K562 (cell line): Measurements from ENCODE around the gene CHRM4. TPM values are rescaled to one million over a fixed set of nuclear protein-coding genes. Genes with fewer than 3 reads are reported as not detected.

ENCODE experiments used
- ATAC-seq: fragments of 200-7000 bp; cut with Tn5 transposase; 3 replicates; pipeline ENCODE4 v1.9.1; 2020; ENCODE audit warnings: moderate library complexity
- BruUV-seq: library from RNA; stranded (reverse); fragments of 400-500 nt; replicated peaks from 2 replicates; lab custom pipeline; 2021; lab: Mats Ljungman, UMichigan
- CTCF ChIA-PET: fragments of 300-600 bp; formaldehyde crosslinking; extraction: SDS; loops from one replicate; lab custom pipeline; 2021; ENCODE audit warnings: low intra/inter-chr PET ratio; lab: Yijun Ruan, JAX
- POLR2A ChIA-PET: fragments of 300-600, 350-650 bp; sonication (Branson Sonifier 250); formaldehyde crosslinking; extraction: SDS; loops from one replicate; lab custom pipeline; 2021; ENCODE audit warnings: antibody characterized with exemption, inconsistent platforms; lab: Yijun Ruan, JAX
- DNase-seq, 4 experiments: peaks; one replicate each; pipeline versions ENCODE4 v3.0.0 to v3.0.0-alpha.2; 2011 to 2018; ENCODE audit warnings: low spot score in 3 of 4, mixed read lengths in 3 of 4; ENCODE audit errors: extremely low read depth in 1 of 4
- FAIRE-seq: peaks from 2 replicates; lab custom pipeline; 2011; peaks lifted over from hg19 to GRCh38; lab: Jason Lieb, UNC
- H2AFZ ChIP-seq: 2 replicates; pipeline ENCODE4 v1.6.0; 2011; ENCODE audit warnings: low read depth, low read length, control low read depth, inconsistent platforms
- H3K27ac ChIP-seq: fragments of 200-600 bp; 3 replicates; pipeline ENCODE4 v1.8.0; 2011; ENCODE audit warnings: low read depth, mild to moderate bottlenecking, control low read depth, inconsistent platforms, low read length, moderate library complexity, mixed read lengths; ENCODE audit errors: extremely low read depth
- H3K27me3 ChIP-seq, 2 experiments: fragments of 300-600 bp in 1 of 2; 2 replicates in 1 of 2; 3 replicates in 1 of 2; pipeline versions ENCODE4 v1.6.0 to v1.8.0; 2011; ENCODE audit warnings: inconsistent platforms in 2 of 2, low read length in 2 of 2, mild to moderate bottlenecking in 1 of 2, mixed read lengths in 1 of 2, moderate library complexity in 1 of 2; ENCODE audit not compliant: control insufficient read depth in 2 of 2, insufficient read depth in 2 of 2
- H3K36me3 ChIP-seq: fragments of 300-600 bp; 3 replicates; pipeline ENCODE4 v1.8.0; 2011; ENCODE audit warnings: mild to moderate bottlenecking, low read length, inconsistent platforms; ENCODE audit not compliant: control insufficient read depth, insufficient read depth
- H3K4me1 ChIP-seq, 2 experiments: fragments of 200-600 bp in 1 of 2; replicated peaks in 1 of 2; 2 replicates in 1 of 2; 3 replicates in 1 of 2; pipeline versions ENCODE4 v1.5.1 to v1.8.0; 2011; ENCODE audit warnings: inconsistent platforms in 2 of 2, low read length in 2 of 2, mild to moderate bottlenecking in 1 of 2, mixed read lengths in 1 of 2, moderate library complexity in 1 of 2; ENCODE audit not compliant: control insufficient read depth in 2 of 2, insufficient read depth in 2 of 2
- H3K4me2 ChIP-seq: 2 replicates; pipeline ENCODE4 v1.6.1; 2011; ENCODE audit warnings: low read length, control low read depth, inconsistent platforms, mixed read lengths; ENCODE audit not compliant: insufficient read depth
- H3K4me3 ChIP-seq: fragments of 200-600 bp; sonication (generic), shearing (Covaris generic); 2 replicates; pipeline ENCODE4 v1.5.1; 2016; ENCODE audit warnings: control low read depth, inconsistent platforms
- H3K79me2 ChIP-seq: fragments of 200-600 bp; 3 replicates; pipeline ENCODE4 v1.8.0; 2011; ENCODE audit warnings: low read length, inconsistent platforms; ENCODE audit not compliant: control insufficient read depth, insufficient read depth
- H3K9ac ChIP-seq, 2 experiments: 2 replicates each; pipeline versions ENCODE4 v1.6.0 to v1.6.1; 2011; ENCODE audit warnings: low read depth in 2 of 2, low read length in 2 of 2, control low read depth in 1 of 2, inconsistent platforms in 1 of 2, mild to moderate bottlenecking in 1 of 2, mixed read lengths in 1 of 2; ENCODE audit not compliant: insufficient read depth in 1 of 2
- H3K9me1 ChIP-seq: one replicate; pipeline ENCODE4 v1.6.0; 2011; ENCODE audit warnings: inconsistent platforms, mild to moderate bottlenecking, low read length, moderate library complexity; ENCODE audit not compliant: control insufficient read depth, insufficient read depth
- H3K9me3 ChIP-seq: replicated peaks from 2 replicates; pipeline ENCODE4 v1.5.1; 2011; ENCODE audit warnings: low read depth, low read length, inconsistent platforms; ENCODE audit not compliant: control insufficient read depth, insufficient read depth
- H4K20me1 ChIP-seq: replicated peaks from 2 replicates; pipeline ENCODE4 v1.6.1; 2011; ENCODE audit warnings: low read length, inconsistent platforms, mixed read lengths; ENCODE audit not compliant: control insufficient read depth, insufficient read depth
- CBFA2T3 ChIP-seq: fragments of 450-650 bp; IDR thresholded peaks from 2 replicates; pipeline ENCODE4 v1.6.1; 2017
- FOSL1 ChIP-seq: fragments of 200-800 bp; sonication (Bioruptor generic); conservative IDR thresholded peaks from 2 replicates; pipeline ENCODE4 v1.6.1; 2016; ENCODE audit warnings: missing genetic modification characterization, missing compliant biosample characterization
- MXI1 ChIP-seq: IDR thresholded peaks from 2 replicates; pipeline ENCODE4 v1.6.1; 2011; ENCODE audit warnings: low read depth, mild to moderate bottlenecking, improper control_type of control experiment, low read length
- PHF21A ChIP-seq: fragments of 450-650 bp; IDR thresholded peaks from 2 replicates; pipeline ENCODE4 v1.6.1; 2017; ENCODE audit warnings: low read depth, borderline replicate concordance
- SMARCB1 ChIP-seq: IDR thresholded peaks from 2 replicates; pipeline ENCODE4 v1.6.1; 2011; ENCODE audit warnings: improper control_type of control experiment, low read depth; ENCODE audit not compliant: insufficient read length
- STAG1 ChIP-seq: sonication (generic); formaldehyde crosslinking; IDR thresholded peaks from 2 replicates; pipeline ENCODE4 v1.5.0; 2020; ENCODE audit warnings: missing genetic modification reagents, borderline replicate concordance
- STAT5A ChIP-seq: IDR thresholded peaks from 2 replicates; pipeline ENCODE4 v1.6.1; 2012; ENCODE audit warnings: low read length, inconsistent platforms, borderline replicate concordance
- TAL1 ChIP-seq: fragments of 450-650 bp; IDR thresholded peaks from 2 replicates; pipeline ENCODE4 v1.6.1; 2016; ENCODE audit warnings: mild to moderate bottlenecking
- TCF3 ChIP-seq: sonication (generic); formaldehyde crosslinking; IDR thresholded peaks from 2 replicates; pipeline ENCODE4 v1.4.0; 2020; ENCODE audit warnings: mild to moderate bottlenecking, missing genetic modification reagents
- TEAD4 ChIP-seq, 2 experiments: sonication (generic) in 1 of 2; formaldehyde crosslinking in 1 of 2; IDR thresholded peaks; 2 replicates each; pipeline versions ENCODE4 v1.6.1 to v1.8.0; 2012 to 2022; ENCODE audit warnings: borderline replicate concordance in 1 of 2, inconsistent platforms in 1 of 2, low read length in 1 of 2, mild to moderate bottlenecking in 1 of 2, missing genetic modification reagents in 1 of 2
- ZNF184 ChIP-seq: sonication (generic); formaldehyde crosslinking; IDR thresholded peaks from 2 replicates; pipeline ENCODE4 v1.5.0; 2020; ENCODE audit warnings: missing genetic modification reagents
- ZNF707 ChIP-seq: fragments of 250-450 bp; sonication (Bioruptor Pico); conservative IDR thresholded peaks from 2 replicates; pipeline ENCODE4 v1.8.0; 2022; ENCODE audit warnings: inconsistent platforms, mild to moderate bottlenecking, moderate library complexity
- WGBS: fragments of 100-300 bp; shearing (Covaris generic); methylation state at CpG from one replicate; pipeline ENCODE4 v1.1.6; 2016; ENCODE audit warnings: low coverage, mixed read lengths; ENCODE audit not compliant: insufficient coverage; ENCODE audit errors: missing lambda C conversion rate; 5-methylcytosine and 5-hydroxymethylcytosine counted together
- in situ Hi-C: fragments of 300-500 bp; cut with MboI; formaldehyde crosslinking; loops from 4 replicates; pipeline ENCODE4 v1.15.0; 2018; ENCODE audit warnings: inconsistent platforms, mixed read lengths
- intact Hi-C: fragments of 100-400 bp; cut with micrococcal nuclease; formaldehyde crosslinking; loops from 2 replicates; pipeline ENCODE4 v1.14.2; 2022
- polyA plus RNA-seq, 8 experiments: library from polyadenylated mRNA; depleted of rRNA in 4 of 8; stranded (reverse) in 5 of 8; unstranded in 3 of 8; fragments of >200 nt; fragmentation: Nextera tagmentation in 2 of 8; fragmentation: Illumina TruSeq in 1 of 8; extraction: Ambion mirVana in 2 of 8; extraction: Trizol in 1 of 8; gene quantifications; 2 replicates each; pipeline versions ENCODE4 v1.2.1 to v1.2.3, GENCODE V29; 2011 to 2014; ENCODE audit warnings: inconsistent platforms in 1 of 8, missing spikeins in 1 of 8
- total RNA-seq, 7 experiments: library from RNA; depleted of rRNA in 6 of 7; stranded (reverse); fragments of >200 nt in 6 of 7; fragmentation: Illumina TruSeq in 2 of 7; extraction: Trizol in 2 of 7; gene quantifications; 2 replicates each; pipeline versions ENCODE4 v1.2.1 to v1.2.3, GENCODE V29; 2011 to 2021; ENCODE audit warnings: low replicate concordance in 1 of 7
- TF ChIP-seq, protein P1 (sequence below): sonication (generic); formaldehyde crosslinking; IDR thresholded peaks from 2 replicates; pipeline ENCODE4 v1.8.0; 2022; ENCODE audit warnings: missing genetic modification reagents, mild to moderate bottlenecking, borderline replicate concordance
- TF ChIP-seq, protein P2 (sequence below), 2 experiments: IDR thresholded peaks in 1 of 2; conservative IDR thresholded peaks in 1 of 2; 2 replicates each; pipeline ENCODE4 v1.6.1; 2016; ENCODE audit warnings: low read depth in 2 of 2, mild to moderate bottlenecking in 1 of 2, missing compliant biosample characterization in 1 of 2, missing genetic modification characterization in 1 of 2, moderate library complexity in 1 of 2

CHRM4 gene
- total and polyA plus RNA-seq, 9 of the 15 experiments (the other 6 are each of a cell fraction or from before 2014, with no cell fraction given) = 0.22 to 1.3 (median 0.40) TPM; not detected in 2

- TF ChIP-seq PHF21A (no peak), SMARCB1 (no peak), ZNF707 (CRISPR knock-in tag) (no peak)
Measured at GRCh38 chr11:46427364-46427763, 35.8 kb upstream of the CHRM4 start (continued).

DNA sequence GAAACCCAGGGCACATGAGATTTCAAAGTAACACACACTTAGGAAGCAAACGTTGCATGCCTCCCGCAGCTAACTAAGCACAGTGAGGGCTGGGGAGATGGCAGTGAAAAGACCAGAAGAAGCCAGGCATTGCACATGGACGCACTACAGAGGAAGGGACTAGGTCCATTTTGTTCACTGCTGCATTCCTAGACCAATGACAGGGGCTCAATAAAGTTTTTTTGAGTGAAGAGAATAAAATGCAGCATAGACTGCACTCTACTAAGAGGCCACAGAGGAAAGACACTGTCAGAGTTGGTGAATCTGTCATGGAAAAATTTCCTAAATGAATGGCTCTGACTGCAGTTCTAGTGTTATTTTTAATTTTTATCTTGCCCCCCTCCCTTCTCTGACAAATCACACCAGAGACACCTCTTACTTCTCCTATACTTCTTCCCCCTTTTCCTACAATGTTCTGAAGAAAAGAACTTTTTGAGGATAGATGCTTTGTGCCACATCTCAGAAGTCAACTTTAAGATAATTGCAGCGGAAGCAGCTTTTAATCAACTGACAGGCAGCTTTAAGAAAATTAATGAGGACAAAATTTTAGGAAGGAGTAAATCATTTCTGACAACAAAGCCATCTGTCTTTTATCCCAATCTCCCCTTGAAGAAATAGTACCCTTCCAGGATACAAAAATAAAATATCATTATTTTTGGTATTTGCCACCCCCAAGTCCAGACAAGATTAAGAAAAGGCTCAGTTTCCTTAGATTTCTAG lies 34.8 kb upstream of the CHRM4 start:
- ATAC-seq = no peak
- intact Hi-C loops = no loop called here
- no peaks in the 10 kb centered on the region for H3K9me1 ChIP-seq
- no peak overlapping the region for H3K9ac ChIP-seq
- no peak overlapping the region for H2AFZ ChIP-seq
- no peaks in the 10 kb centered on the region for H3K27me3 ChIP-seq
- WGBS = 63% methylated on average over 4 of the region's 4 CpGs
- ChIA-PET POLR2A (interaction anchor here (0.5 to 0.7 kb wide), 2 partner anchors 9 to 245 kb away, joined by 3 read pairs; no protein-coding TSS in a partner anchor), CTCF (no interaction called here)
- H3K4me2 ChIP-seq = no peak overlapping the region
- in situ Hi-C loops = no loop called here
- H3K4me1 ChIP-seq = peaks cover 0 to 27% of the 10 kb centered on the region in 2 experiments; a peak in 4 of 5 replicates
- 0 out of 3 replicates have a peak, but pooled peaks cover 2% of the 10 kb centered on the region for H3K79me2 ChIP-seq
- H3K36me3 ChIP-seq = peaks cover 16% of the 10 kb centered on the region; the same call in 2 of the 3 replicates
- no peaks in the 10 kb centered on the region; the same call in 1 of the 2 replicates for H4K20me1 ChIP-seq
- BruUV-seq = no TSS peak
- H3K4me3 ChIP-seq = no peak overlapping the region
- FAIRE-seq = no peak
- H3K27ac ChIP-seq = peak overlapping the region; percentile 37; the same call in 1 of the 3 replicates
- no peaks in the 10 kb centered on the region for H3K9me3 ChIP-seq
- DNase-seq = no peak
- peak; percentile 67 for TF ChIP-seq CBFA2T3
- no peak for TF ChIP-seq MXI1
- TF ChIP-seq TAL1 = peak; percentile 35; the same call in 1 of the 2 replicates
- no peak for TF ChIP-seq ZNF184
- no peak for TF ChIP-seq FOSL1 (tag)
- TF ChIP-seq STAG1 = no peak
- TF ChIP-seq TCF3 (CRISPR knock-in tag) = peak; percentile 68
- peak; percentile 50; the same call in 1 of the 2 replicates for TF ChIP-seq TEAD4 (IDR thresholded peaks at IDR 0.05; ENCODE audit: low read length)
- TF ChIP-seq TEAD4 (CRISPR knock-in tag; IDR thresholded peaks at IDR 0.05; ENCODE audit: borderline replicate concordance) = no peak
- TF ChIP-seq, protein P1, sequence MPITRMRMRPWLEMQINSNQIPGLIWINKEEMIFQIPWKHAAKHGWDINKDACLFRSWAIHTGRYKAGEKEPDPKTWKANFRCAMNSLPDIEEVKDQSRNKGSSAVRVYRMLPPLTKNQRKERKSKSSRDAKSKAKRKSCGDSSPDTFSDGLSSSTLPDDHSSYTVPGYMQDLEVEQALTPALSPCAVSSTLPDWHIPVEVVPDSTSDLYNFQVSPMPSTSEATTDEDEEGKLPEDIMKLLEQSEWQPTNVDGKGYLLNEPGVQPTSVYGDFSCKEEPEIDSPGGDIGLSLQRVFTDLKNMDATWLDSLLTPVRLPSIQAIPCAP = no peak
- TF ChIP-seq PHF21A = no peak
- TF ChIP-seq, protein P2, sequence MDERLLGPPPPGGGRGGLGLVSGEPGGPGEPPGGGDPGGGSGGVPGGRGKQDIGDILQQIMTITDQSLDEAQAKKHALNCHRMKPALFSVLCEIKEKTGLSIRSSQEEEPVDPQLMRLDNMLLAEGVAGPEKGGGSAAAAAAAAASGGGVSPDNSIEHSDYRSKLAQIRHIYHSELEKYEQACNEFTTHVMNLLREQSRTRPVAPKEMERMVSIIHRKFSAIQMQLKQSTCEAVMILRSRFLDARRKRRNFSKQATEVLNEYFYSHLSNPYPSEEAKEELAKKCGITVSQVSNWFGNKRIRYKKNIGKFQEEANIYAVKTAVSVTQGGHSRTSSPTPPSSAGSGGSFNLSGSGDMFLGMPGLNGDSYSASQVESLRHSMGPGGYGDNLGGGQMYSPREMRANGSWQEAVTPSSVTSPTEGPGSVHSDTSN (CRISPR knock-in tag; IDR thresholded peaks at IDR 0.05; ENCODE audit: low read depth) = peak; percentile 5; the same call in 1 of the 2 replicates
- TF ChIP-seq, protein P2 (tag; conservative IDR thresholded peaks at IDR 0.05; ENCODE audit: low read depth) = peak; percentile 96
- TF ChIP-seq STAT5A = peak; percentile 43; the same call in 1 of the 2 replicates
